ENCODE results near the gene GAB2. TPM values are rescaled to one million over a fixed set of nuclear protein-coding genes. Genes with fewer than 3 reads are reported as not detected.
"Not testable (repeated sequence)": the region's sequence is repeated elsewhere in the genome, so short reads cannot be mapped to it uniquely, and the experiment has no call there.

The GAB2 gene
- polyA plus RNA-seq, 5 donors, result 16.1 to 20.4 (median 17.7) TPM

- DNase-seq, result no peak
These were observed 46.3 kb downstream of the GAB2 start for GRCh38 chr11:78371221-78371891.

- DNase-seq, result no peak
These were observed 47.0 kb downstream of the GAB2 start for GRCh38 chr11:78370406-78371172.

- DNase-seq, result no peak
These were observed 52.2 kb downstream of the GAB2 start for GRCh38 chr11:78365381-78365792.

DNA sequence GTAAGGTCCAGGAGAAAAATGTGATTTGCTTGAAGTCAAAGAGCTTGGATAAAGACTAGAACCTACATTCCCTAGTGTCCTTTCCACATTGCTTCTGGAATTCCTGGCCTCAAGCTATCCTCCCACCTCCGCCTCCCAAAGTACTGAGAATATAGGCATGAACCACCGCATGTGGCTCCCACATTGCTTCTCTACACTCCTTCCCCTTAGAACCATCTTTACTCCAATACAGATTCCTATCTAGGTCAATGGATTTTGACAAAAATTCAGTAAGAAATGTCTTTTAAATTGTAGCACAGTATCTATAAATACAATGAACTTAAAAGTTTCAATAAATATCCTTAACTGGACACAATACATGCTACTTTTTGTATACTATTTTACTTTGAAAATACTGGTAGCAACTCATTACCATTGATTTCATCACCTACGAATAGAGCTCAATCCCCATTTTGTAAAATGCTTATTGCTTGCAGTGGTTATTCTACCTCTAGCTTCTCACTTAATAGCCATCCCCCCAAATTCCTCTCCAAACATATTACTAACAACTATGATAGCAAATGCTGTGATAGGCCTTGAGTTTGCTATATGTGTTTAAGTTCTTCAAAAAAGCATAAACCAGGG, 53.4 kb downstream of the GAB2 start:
- DNase-seq, result no peak

DNA sequence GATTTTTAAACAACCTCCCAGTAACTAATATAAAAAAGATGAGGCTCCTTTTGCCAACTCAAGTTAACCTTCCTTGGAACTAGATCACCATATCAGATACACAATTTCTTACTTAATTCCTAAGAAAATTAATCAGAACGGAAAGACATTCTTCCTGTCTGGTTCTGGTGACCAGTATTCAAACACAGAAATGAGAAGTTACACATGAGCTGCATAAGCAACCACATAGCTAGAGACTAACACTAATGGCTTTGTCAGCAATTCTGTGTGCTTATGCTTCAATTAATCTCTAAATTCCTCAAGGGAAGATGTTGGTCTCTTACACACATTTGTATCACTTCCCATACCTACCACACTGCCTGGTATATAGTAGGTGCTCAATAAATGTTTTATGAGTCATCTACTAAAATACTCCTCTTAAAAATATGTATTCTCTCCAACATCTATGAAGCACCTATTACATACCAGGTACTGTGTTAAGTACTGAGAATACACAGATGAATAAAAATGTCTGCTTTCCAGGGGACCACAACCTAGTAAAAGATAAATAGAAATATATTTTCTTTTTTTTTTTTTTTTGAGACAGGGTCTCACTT, 54.5 kb downstream of the GAB2 start:
- no peak for DNase-seq

DNA sequence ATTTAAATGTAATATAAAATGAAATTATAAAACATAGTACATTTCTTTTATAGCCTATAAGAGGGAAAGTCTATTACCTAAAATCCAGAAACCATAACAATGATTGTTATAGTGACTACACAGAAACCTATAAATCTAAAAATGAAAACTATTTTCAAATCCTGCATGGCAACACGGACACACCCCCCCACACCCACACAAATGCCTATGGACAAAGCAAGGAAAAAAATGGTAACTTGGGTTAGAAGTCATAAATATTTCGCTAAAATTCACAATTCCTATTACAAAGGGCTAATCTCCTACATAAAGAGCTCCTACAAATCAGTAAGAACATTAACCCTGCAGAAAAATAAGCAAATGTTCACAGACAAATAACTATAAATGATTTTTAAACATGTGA, 56.4 kb downstream of the GAB2 start:
- DNase-seq, result no peak

- DNase-seq, result no peak
These were observed 57.7 kb downstream of the GAB2 start for GRCh38 chr11:78359921-78360320.

- DNase-seq, result not testable (repeated sequence)
These were observed 59.7 kb downstream of the GAB2 start for GRCh38 chr11:78357924-78358323.

- not testable (repeated sequence) for DNase-seq
These were observed 60.2 kb downstream of the GAB2 start for GRCh38 chr11:78357425-78357824.

DNA sequence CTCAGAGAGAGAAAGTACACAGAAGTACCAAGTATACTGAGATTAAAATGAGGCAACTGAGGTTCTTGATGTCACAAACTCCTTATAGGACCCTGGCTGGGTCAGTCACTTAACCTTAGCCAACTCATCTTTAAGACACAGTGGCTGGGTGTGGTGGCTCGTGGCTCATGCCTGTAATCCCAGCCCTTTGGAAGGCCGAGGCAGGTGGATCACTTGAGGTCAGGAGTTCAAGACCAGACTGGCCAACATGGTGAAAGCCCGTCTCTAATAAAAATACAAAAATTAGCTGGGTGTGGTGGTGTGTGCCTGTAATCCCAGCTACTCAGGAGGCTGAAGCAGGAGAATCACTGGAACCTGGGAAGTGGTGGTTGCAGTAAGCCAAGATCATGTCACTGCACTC, 61.9 kb downstream of the GAB2 start:
- DNase-seq, result not testable (repeated sequence)

GRCh38 chr11:78355309-78355705, 62.3 kb downstream of the GAB2 start:
- no peak for DNase-seq

DNA sequence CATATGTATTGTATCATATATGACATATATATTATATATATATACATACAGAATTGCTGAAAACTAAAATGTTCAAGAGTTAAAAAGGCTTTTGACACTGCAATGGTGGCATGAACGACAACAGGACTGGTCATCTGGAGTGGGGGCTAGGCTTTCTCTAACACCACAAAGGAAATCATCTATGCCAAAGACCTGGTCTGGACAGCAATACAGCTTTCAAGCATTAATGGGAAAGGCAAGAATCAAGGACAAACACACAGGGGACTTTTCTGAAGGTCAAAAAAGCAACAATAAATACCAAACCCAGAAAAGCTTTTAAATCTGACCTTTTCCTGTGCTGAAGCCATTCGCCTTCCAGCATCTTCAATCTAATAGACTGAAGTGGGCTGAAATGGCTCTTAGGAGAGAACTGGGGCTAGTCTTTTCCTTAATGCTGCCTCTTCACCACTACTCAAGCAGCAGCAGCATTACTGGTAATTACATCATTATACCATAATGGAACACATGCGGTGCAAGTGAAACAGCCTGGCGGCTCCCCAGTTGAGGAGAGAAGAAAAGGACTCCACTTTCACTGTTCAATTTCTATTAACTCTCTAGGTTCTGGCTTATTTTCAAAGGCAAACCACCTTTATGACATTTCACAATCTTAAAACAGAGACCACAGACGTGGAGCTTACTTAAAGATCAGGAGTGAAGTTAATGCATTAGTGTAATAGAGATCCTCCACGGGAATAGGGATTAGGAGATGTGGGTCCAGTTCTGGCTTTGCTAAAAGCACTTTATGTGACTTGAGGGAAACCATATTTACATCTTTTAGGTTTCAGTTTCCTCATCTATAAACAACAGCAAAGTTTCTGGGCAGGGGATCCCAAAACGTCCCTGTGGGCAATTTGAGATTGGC, 63.0 kb downstream of the GAB2 start:
- no peak for DNase-seq

DNA sequence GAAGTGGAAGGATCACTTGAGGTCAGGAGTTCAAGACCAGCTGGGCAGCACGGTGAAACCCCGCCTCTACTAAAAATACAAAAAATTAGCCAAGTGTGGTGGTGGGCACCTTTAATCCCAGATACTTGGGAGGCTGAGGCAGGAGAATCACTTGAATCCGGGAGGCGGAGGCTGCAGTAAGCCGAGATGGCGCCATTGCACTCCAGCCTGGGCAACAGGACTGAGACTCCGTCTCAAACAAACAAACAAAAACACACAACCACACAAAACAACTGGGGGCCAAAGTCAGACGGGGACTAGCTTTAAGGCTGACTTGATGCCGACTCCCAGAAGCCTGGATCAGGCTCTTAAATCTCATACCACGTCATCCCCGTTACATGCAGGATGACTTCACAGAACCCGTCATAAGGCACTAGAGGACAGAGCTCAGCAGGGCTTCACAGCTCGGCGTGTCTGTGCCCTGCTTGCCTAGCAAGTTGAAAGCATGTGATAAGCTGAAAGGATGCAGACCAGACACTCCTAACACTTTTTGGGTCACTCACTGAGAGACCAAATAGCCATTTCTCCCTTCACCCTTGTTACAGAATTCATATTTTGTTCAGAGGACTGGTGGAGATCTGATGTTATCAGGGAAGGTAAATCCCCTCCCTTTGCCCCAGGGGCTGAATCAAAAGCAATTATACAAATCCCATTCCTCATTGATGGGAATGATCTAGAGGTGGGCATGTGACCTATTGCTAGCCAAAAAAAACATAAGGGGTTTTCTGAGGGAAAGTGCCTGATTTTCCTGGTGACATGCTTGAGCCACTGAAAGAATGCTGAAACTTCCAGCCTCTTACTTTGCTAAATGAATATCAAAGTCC, 65.4 kb downstream of the GAB2 start:
- no peak for DNase-seq

GRCh38 chr11:78351193-78351592, 66.4 kb downstream of the GAB2 start:
- DNase-seq, result no peak

GRCh38 chr11:78350646-78351165, 66.9 kb downstream of the GAB2 start:
- DNase-seq, result peak; percentile 38 to 56

GRCh38 chr11:78350091-78350645, 67.5 kb downstream of the GAB2 start:
- peak; percentile 51 to 65 for DNase-seq

GRCh38 chr11:78349624-78350023, 68.0 kb downstream of the GAB2 start:
- DNase-seq, result no peak

GRCh38 chr11:78349114-78349513, 68.5 kb downstream of the GAB2 start:
- no peak for DNase-seq

DNA sequence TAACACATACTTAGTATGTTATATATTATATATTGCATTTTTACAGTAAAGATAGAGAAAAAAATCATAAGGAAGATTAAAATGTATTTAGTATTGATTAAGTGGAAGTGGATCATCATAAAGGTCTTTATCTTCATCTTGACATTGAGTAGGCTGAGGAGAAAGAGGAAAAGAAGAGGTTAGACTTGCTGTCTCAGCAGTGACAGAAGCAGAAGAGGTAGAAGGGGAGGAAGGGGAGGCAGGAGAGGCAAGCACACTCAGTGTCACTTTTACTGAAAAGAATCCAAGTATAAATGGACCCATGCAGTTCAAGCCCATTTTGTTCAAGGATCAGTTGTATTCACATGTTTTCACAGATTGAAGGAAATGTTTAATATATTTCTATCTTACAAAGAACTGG, 69.7 kb downstream of the GAB2 start:
- no peak for DNase-seq

- no peak for DNase-seq
These were observed 70.8 kb downstream of the GAB2 start for GRCh38 chr11:78346799-78347198.

Data from right lung (tissue), 5 donors.